MM.1S (cell line): ENCODE results near the gene GSTA5.
"Not testable (repeated sequence)": the region's sequence is repeated elsewhere in the genome, so short reads cannot be mapped to it uniquely, and the experiment has no call there.

ENCODE experiments used
- DNase-seq: peaks from one replicate; pipeline ENCODE4 v3.0.0-alpha.2; 2015
- H2AFZ ChIP-seq: fragments of 300-600 bp; sonication (generic); 2 replicates; pipeline ENCODE4 v1.6.0; 2016; ENCODE audit warnings: antibody characterized with exemption, low read length
- H3F3A ChIP-seq: fragments of 300-600 bp; sonication (generic); 2 replicates; pipeline ENCODE4 v1.6.1; 2016; ENCODE audit warnings: mild to moderate bottlenecking, antibody characterized with exemption, low read length, moderate library complexity, mixed read lengths; ENCODE audit not compliant: insufficient read depth
- H3K27ac ChIP-seq: fragments of 300-600 bp; sonication (generic); 2 replicates; pipeline ENCODE4 v1.5.1; 2016; ENCODE audit warnings: mild to moderate bottlenecking, low read length
- H3K27me3 ChIP-seq: fragments of 300-600 bp; sonication (generic); replicated peaks from 2 replicates; pipeline ENCODE4 v1.6.0; 2016; ENCODE audit warnings: low read length; ENCODE audit not compliant: insufficient read depth
- H3K36me3 ChIP-seq: fragments of 300-600 bp; sonication (generic); replicated peaks from 2 replicates; pipeline ENCODE4 v1.6.1; 2016; ENCODE audit warnings: mild to moderate bottlenecking, low read length, mixed read lengths; ENCODE audit not compliant: insufficient read depth
- H3K4me1 ChIP-seq: fragments of 300-600 bp; sonication (generic); 2 replicates; pipeline ENCODE4 v1.6.1; 2016; ENCODE audit warnings: low read length, mixed read lengths
- H3K4me2 ChIP-seq: fragments of 300-600 bp; sonication (generic); 2 replicates; pipeline ENCODE4 v1.6.0; 2016; ENCODE audit warnings: low read depth, low read length
- H3K4me3 ChIP-seq: fragments of 300-600 bp; sonication (generic); 2 replicates; pipeline ENCODE4 v1.5.1; 2016; ENCODE audit warnings: low read length, mixed read lengths
- H3K79me2 ChIP-seq: fragments of 300-600 bp; sonication (generic); 2 replicates; pipeline ENCODE4 v1.6.1; 2016; ENCODE audit warnings: mixed run types, low read length, mixed read lengths
- H3K9ac ChIP-seq: fragments of 300-600 bp; sonication (generic); 2 replicates; pipeline ENCODE4 v1.6.1; 2016; ENCODE audit warnings: low read length, mixed read lengths
- H3K9me2 ChIP-seq: fragments of 300-600 bp; sonication (generic); replicated peaks from 2 replicates; pipeline ENCODE4 v1.6.1; 2016; ENCODE audit warnings: mild to moderate bottlenecking, low read length, mixed read lengths; ENCODE audit not compliant: insufficient read depth
- H3K9me3 ChIP-seq: fragments of 300-600 bp; sonication (generic); replicated peaks from 2 replicates; pipeline ENCODE4 v1.6.1; 2016; ENCODE audit warnings: mild to moderate bottlenecking, low read length, mixed read lengths; ENCODE audit not compliant: insufficient read depth
- H4K20me1 ChIP-seq: fragments of 300-600 bp; sonication (generic); 2 replicates; pipeline ENCODE4 v1.6.1; 2016; ENCODE audit warnings: mild to moderate bottlenecking, low read length, moderate library complexity, mixed read lengths; ENCODE audit not compliant: insufficient read depth
- CTCF ChIP-seq: fragments of 300-600 bp; sonication (generic); IDR thresholded peaks from 2 replicates; pipeline ENCODE4 v1.5.1; 2016; ENCODE audit warnings: antibody characterized with exemption, low read length, mixed read lengths
- EZH2 ChIP-seq: fragments of 300-600 bp; sonication (generic); optimal IDR thresholded peaks from 2 replicates; pipeline ENCODE3; 2017; ENCODE audit warnings: low read depth, mild to moderate bottlenecking, antibody characterized with exemption, low read length, mixed read lengths
- EZH2phosphoT487 ChIP-seq: fragments of 300-600 bp; sonication (generic); IDR thresholded peaks from 2 replicates; pipeline ENCODE4 v1.6.1; 2018; ENCODE audit warnings: antibody characterized with exemption, low read length

Gene GSTA5

DNA sequence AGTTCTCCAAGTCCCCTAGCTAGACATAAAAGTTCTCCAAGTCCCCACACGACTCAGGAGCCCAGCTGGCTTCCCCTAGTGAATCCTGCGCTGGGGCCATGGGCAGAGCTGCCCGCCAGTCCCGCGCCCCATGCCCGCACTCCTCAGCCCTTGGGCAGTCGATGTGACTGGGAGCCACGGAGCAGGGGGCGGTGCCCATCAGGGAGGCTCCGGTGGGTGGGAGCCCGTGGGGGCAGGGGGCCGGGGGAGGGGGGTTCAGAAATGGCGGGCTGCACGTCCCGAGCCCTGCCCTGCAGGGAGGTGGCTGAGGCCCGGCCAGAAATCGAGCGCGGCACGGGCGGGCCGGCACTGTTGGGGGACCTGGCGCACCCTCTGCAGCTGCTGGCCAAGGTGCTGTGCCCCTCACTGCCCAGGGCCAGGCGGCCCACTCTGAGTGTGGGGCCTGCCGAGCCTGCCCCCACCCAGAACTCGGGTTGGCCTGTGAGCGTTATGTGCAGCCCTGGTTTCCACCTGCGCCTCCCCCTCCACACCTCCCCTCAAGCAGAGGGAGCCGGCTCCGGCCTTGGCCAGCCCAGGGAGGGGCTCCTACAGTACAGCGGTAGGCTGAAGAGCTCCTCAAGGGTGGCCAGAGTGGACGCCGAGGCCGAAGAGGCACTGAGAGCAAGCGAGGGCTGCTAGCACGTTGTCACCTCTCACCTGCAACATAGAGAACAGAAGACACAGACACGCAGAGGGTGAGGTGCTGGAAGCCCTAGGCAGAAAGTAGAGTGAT, 11.4 kb downstream of the GSTA5 start:
- H3K9me2 ChIP-seq = no peaks in the 10 kb centered on the region
- no peaks in the 10 kb centered on the region for H3K79me2 ChIP-seq
- no peaks in the 10 kb centered on the region for H3F3A ChIP-seq
- no peaks in the 10 kb centered on the region for H3K4me1 ChIP-seq
- H3K9ac ChIP-seq = no peak overlapping the region
- no peaks in the 10 kb centered on the region for H3K9me3 ChIP-seq
- no peak overlapping the region for H3K27ac ChIP-seq
- no peak overlapping the region for H2AFZ ChIP-seq
- H3K36me3 ChIP-seq = no peaks in the 10 kb centered on the region
- H3K27me3 ChIP-seq = no peaks in the 10 kb centered on the region
- no peak for DNase-seq
- H3K4me2 ChIP-seq = no peak overlapping the region
- no peak overlapping the region for H3K4me3 ChIP-seq
- TF ChIP-seq EZH2 (no peak), EZH2phosphoT487 (no peak), CTCF (no peak)
- H4K20me1 ChIP-seq = no peaks in the 10 kb centered on the region

DNA sequence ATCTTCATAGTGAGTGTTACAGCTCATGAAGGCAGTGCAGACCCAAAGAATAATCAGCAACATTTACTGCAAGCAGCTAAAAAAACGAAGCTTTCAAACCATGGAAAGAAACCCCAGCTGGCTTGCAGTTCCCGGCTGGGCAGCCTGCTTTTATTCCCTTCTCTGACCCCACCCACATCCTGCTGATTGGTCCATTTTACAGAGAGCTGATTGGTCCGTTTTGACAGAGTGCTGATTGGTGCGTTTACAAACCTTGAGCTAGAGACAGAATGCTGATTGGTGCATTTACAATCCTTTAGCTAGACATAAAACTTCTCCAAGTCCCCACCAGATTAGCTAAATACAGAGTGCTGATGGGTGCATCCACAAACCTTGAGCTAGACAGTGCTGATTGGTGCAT, 12.0 kb downstream of the GSTA5 start:
- not testable (repeated sequence) for H3K9me3 ChIP-seq, H3K36me3 ChIP-seq, H3K4me1 ChIP-seq, DNase-seq, H3F3A ChIP-seq, H2AFZ ChIP-seq, H3K27ac ChIP-seq, H3K79me2 ChIP-seq, H3K4me2 ChIP-seq, H3K4me3 ChIP-seq, H3K27me3 ChIP-seq, H4K20me1 ChIP-seq, H3K9ac ChIP-seq, H3K9me2 ChIP-seq

DNA sequence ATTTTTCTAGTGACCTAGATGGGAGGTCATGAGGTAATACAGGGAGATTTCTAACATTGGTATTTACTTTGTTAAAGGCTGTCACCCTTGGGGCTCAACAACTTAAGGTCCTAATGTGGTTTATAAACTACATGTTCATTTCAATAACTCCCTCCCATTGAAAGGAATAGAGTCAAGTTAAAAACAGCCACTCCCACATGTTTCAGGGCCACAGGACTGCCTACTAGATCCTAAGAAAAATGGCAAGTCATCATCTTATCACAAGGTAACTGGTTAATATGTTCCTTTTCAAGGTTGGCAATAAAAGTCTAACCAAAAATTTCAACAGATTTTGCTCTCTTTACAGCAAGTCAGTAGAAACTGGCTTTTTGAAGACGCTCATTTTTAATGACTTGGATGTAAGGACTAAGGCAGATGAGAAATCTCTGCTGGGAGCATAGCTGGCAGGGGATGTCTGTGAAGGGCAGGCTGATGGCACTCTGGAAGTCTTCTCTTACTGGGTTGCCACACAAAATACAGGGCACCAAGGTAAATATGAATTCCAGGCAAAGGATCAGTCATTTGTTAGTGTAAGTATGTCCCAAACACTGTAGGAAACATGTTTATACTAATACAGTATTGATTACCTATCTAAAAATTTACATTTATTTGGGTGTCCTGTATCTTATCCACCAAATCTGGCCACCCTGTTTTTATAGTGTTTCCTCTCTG, 13.4 kb downstream of the GSTA5 start:
- not testable (repeated sequence) for DNase-seq, H3K9ac ChIP-seq, H2AFZ ChIP-seq, H3K4me1 ChIP-seq, H3K36me3 ChIP-seq, H3K9me2 ChIP-seq, H3K27me3 ChIP-seq, H3K4me2 ChIP-seq, H3K27ac ChIP-seq, H4K20me1 ChIP-seq, H3F3A ChIP-seq, H3K79me2 ChIP-seq, H3K4me3 ChIP-seq, H3K9me3 ChIP-seq

- H3K9me2 ChIP-seq = no peaks in the 10 kb centered on the region
- H3K4me3 ChIP-seq = no peak overlapping the region
- H3K9me3 ChIP-seq = no peaks in the 10 kb centered on the region
- no peaks in the 10 kb centered on the region for H3K4me1 ChIP-seq
- no peaks in the 10 kb centered on the region for H4K20me1 ChIP-seq
- H3K4me2 ChIP-seq = no peak overlapping the region
- H3K36me3 ChIP-seq = no peaks in the 10 kb centered on the region
- no peaks in the 10 kb centered on the region for H3K79me2 ChIP-seq
- no peak for DNase-seq
- H2AFZ ChIP-seq = no peak overlapping the region
- H3K27me3 ChIP-seq = no peaks in the 10 kb centered on the region
- H3F3A ChIP-seq = no peaks in the 10 kb centered on the region
- no peak overlapping the region for H3K27ac ChIP-seq
- H3K9ac ChIP-seq = no peak overlapping the region
- TF ChIP-seq CTCF (no peak), EZH2phosphoT487 (no peak), EZH2 (no peak)
Observed at GRCh38 chr6:52826513-52826912, 14.1 kb downstream of the GSTA5 start.

DNA sequence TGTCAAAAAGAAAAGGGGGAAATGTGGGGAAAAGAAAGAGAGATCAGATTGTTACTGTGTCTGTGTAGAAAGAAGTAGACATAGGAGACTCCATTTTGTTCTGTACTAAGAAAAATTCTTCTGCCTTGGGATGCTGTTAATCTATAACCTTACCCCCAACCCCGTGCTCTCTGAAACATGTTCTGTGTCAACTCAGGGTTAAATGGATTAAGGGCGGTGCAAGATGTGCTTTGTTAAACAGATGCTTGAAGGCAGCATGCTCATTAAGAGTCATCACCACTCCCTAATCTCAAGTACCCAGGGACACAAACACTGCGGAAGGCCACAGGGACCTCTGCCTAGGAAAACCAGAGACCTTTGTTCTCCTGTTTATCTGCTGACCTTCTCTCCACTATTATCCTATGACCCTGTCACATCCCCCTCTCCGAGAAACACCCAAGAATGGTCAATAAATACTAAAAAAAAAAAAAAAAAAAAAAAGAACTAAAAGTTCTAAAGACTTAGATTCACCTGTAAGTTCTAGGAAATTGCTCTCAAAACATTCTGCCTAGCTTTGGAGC, 14.6 kb downstream of the GSTA5 start:
- H3K27me3 ChIP-seq, H3K9me3 ChIP-seq, H3K4me1 ChIP-seq, DNase-seq, H3K4me3 ChIP-seq, H4K20me1 ChIP-seq, H3F3A ChIP-seq, H3K4me2 ChIP-seq, H3K9me2 ChIP-seq, H3K36me3 ChIP-seq, H3K79me2 ChIP-seq, H2AFZ ChIP-seq, H3K27ac ChIP-seq, H3K9ac ChIP-seq: not testable (repeated sequence)

GRCh38 chr6:52825270-52825793, 15.3 kb downstream of the GSTA5 start:
- not testable (repeated sequence) for H3K4me2 ChIP-seq, H3K27ac ChIP-seq, H2AFZ ChIP-seq, DNase-seq, H4K20me1 ChIP-seq, H3K36me3 ChIP-seq, H3K4me3 ChIP-seq, H3K79me2 ChIP-seq, H3F3A ChIP-seq, H3K27me3 ChIP-seq, H3K9ac ChIP-seq, H3K9me3 ChIP-seq, H3K4me1 ChIP-seq, H3K9me2 ChIP-seq
